GM21825 (cell line): ENCODE measurements around the gene USP22.
"Not testable (repeated sequence)": the region's sequence is repeated elsewhere in the genome, so short reads cannot be mapped to it uniquely, and the experiment has no call there.

Experiments
- ATAC-seq: cut with Tn5 transposase; IDR thresholded peaks from one replicate; pipeline ENCODE4 v1.9.1; 2021; ENCODE audit warnings: mild to moderate bottlenecking, moderate library complexity; ENCODE audit not compliant: unreplicated experiment

Gene USP22

DNA sequence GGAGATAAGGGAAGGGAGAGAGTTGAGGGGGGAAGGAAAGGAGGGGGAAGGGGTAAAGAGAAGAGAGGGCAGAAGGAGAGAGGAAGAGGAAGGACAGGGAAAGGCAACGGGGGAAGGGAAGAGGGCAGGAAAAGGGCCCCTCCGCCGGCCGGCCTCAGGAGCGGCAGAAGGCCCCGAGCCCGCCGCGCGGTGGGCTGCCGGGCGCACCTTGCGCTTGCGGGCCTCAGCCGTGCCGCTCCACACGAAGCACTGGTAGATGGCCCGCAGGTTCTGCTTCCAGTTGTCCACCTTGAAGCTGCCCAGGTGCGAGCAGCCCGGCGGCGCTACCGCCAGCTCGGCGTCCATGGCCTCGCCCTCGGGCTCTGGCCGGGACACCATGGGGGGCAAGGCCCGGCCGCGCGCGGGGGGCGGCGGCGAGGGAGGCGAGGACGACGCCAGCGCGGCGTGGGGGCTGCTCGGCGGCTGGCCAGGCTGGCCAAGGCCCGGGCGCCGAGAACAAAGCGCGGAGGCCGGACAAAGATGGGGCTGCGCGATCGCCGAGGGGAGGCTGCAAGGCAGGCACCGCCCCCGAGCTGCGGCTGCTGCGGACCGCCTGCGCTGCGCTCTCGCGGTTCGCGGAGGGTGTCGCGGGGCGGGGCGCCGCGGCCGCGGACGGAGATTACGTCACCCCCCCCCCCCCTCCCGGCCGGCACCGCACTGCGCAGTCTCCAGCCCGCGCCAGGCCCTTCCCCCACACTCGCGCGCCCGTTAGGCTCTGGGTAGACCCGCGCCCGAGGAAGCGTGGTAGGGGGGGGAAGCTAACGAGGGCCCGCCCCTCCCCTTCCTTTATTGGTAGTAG lies at the start of gene USP22:
USP22 (minus strand) TSS at position 554 of the 838 bp plus-strand sequence; CDS start at position 378, 176 bp downstream.
- ATAC-seq = peak; percentile 53

DNA sequence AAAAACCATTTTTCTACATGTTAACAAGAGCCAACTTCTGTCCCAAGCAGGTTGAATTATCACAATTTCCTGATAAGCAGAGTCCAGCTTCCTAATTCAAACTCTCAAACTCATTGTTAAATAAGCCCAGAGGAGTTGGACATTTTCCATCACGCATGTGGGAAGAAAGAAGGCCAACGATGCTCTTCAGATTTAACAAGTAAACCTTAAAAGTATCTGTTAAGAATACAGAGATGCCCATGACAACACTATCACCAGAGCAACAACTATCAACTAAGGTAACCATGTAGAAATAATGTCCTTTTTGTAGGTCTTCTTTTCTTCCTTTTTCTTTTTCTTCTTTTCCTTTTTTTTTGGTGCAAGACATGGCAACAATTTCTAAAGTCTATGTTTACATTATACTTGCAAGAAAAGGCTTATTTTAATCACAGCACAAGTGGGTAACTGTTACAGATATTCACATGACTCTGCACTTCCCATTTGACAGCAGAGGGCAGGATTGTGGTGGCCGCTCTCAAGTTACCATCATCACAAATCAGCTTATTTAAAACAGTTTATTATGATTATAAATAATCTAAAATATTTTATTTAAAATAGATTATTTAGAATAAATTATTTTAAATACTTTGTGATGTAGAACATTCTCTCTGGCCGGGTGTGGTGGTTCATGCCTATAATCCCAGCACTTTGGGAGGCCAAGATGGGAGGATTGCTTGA lies 48.2 kb upstream of the USP22 start:
- ATAC-seq = no peak

DNA sequence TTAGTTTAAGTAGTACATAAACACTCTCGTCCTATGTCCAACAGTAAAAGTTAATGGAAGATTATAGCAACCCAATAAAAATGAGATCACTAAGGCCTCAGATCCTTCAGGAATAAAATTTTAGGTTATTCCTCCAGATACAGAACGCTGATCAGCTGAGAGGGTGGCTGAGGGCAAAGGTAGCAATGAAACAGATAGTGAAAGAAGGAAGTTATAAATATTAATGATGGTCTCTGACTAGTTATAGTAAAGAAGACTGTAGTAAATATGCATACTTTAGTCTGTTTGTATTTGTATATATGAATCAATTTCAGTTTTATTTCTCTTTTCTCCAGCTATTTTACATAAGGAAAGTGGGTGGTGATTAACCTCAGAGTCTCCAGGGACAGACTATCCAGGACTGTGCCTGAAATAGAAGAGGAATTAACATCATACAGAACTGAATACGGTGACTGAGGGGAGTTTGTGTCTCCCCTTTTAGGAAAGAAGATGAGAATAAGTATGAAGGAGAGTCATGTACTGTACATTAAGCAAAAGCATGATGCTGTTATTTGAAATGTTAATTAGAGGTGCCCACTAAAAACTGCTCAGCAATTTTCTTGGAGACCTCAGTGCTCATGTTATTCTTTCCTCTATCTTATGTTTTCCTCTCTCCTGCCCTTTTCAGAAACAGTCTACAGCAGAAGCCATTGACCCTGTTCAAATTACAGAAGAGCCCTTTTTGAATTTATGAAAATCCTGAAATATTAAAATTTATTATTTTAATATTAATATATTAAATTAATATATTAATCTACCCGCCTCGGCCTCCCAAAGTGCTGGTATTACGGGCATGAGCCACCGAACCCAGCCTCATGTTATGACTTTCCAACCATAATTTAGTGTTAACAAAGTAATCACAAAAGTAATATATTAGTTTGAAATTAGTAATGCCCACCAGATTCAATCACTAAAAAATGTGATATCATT lies 47.4 kb upstream of the USP22 start:
- no peak for ATAC-seq

GRCh38 chr17:21089145-21089544 lies 46.3 kb upstream of the USP22 start:
- no peak for ATAC-seq

DNA sequence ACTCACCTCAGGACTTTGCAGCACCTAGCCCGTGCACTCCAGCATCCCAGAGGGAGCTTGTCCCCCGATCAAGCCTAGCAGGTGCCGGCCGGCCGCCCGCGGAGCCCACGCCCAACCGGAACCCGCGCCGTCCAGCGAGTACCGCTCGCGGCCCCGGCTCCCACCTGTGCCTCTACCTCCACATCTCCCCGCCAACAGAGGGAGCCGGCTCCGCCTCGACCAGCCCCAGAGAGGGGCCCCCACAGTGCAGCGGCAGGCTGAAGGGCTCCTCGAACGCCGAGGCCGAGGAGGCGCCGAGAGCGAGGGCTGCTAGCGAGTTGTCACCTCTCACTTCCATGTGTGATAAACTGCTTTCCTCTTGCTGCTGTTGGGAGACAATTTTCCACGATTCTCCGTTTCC lies 42.9 kb upstream of the USP22 start:
- ATAC-seq = no peak

DNA sequence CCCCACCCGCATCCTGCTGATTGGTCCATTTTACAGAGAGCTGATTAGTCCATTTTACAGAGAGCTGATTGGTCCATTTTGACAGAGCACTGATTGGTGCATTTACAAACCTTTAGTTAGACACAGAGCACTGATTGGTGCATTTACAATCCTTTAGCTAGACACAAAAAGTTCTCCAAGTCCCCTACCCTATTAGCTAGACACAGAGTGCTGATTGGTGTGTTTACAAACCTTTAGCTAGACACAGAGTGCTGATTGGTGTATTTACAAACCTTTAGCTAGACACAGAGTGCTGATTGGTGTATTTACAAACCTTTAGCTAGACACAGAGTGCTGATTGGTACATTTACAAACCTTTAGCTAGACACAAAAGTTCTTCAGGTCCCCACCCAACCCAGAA lies 42.5 kb upstream of the USP22 start:
- ATAC-seq = not testable (repeated sequence)

DNA sequence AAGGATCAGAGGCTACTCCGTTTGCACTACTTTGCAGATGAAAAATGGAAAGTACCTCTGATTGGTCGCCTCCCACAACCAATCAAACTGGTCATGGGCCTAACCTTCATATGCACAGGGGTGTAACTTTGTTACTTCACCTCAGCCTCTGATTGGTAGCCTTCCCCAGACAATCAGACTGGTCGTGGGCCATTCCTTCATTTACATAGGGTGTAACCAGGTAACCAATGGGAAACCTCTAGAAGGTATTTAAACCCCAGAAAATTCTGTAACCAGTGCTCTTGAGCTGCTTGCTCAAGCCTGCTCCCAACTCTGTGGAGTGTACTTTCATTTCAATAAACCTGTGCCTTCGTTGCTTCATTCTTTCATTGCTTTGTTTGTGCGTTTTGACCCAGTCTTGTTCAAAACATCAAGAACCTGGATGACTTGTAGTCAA lies 39.2 kb upstream of the USP22 start:
- no peak for ATAC-seq

GRCh38 chr17:21079196-21079595 lies 36.4 kb upstream of the USP22 start:
- ATAC-seq = no peak

DNA sequence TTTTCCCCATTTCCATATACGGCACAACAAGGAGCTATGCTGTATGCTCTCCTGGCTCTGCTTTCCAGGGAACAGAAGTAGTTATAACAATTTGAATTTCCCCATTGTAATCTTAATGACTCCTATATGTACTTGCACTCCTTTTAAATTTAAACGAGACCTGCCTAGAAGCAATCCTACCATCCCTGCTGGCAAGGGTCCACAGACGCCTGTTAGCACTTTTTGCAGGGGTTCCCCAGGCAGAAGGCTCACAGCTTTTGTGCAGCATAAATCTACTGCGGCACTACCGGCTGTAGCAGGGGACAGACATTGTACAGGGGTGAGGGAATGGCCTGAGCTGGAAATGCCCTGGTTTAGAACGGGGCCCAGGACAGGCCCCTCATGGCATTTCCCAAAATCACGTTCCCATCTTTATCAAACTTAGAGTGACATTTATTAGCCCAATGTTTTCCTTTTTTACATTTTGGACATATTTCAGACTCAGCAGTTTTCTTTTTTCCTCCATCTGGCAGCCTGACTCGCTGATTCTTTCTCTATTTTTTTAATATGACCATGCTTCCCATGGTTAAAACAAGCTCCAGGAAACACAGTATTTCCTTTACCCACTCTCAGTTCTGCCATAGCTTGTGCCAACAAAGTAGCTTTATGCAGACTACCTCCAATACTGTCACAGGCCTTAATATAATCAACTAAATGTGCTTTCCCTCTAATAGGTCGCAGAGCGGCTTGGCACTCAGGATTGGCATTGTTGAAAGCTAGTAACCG lies 35.4 kb upstream of the USP22 start:
- ATAC-seq = no peak

DNA sequence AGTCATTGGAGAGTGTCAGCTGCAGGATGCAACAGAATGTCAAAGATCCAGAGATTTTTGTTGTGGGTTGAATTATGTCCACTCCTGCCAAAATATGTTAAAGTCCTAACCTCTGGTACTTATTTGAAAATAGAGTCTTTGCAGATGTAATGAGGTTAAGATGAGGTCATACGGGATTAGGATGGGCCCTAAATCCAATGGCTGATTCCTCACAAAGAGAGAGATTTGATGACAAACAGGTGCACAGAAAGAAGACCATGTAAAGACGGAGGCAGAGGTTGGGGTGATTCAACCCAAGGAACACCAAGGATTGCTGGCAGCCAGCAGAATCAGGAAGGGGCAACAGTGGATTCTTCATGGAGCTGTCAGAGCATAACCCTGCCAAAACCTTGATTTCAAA lies 34.5 kb upstream of the USP22 start:
- ATAC-seq = no peak

GRCh38 chr17:21076242-21076641 lies 33.4 kb upstream of the USP22 start:
- ATAC-seq = no peak

- ATAC-seq = no peak
Measured at GRCh38 chr17:21075739-21076085, 32.9 kb upstream of the USP22 start.

DNA sequence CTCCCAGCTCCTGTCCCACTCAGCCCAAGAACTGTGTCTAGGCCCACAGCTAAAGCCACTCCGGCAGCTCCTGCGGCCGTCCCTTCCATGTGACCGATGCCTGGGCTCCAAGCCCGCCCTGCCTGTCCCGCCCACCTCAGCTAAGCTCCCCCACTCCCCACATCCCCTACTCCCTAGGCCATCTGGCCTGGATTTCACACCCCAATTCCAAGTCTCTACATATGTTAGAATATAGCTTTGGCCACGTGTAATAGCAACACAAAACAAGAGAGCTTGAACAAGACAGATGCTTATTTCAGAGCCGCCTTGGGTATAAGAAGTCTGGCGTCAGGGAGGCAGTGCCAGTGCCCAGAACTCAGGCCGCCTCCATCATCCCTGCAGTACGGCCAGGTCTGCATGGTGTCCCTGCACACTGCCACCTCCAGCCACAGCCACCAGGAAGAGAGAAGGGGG lies 30.0 kb upstream of the USP22 start:
- no peak for ATAC-seq

GRCh38 chr17:21066394-21066793 lies 23.6 kb upstream of the USP22 start:
- ATAC-seq = no peak

DNA sequence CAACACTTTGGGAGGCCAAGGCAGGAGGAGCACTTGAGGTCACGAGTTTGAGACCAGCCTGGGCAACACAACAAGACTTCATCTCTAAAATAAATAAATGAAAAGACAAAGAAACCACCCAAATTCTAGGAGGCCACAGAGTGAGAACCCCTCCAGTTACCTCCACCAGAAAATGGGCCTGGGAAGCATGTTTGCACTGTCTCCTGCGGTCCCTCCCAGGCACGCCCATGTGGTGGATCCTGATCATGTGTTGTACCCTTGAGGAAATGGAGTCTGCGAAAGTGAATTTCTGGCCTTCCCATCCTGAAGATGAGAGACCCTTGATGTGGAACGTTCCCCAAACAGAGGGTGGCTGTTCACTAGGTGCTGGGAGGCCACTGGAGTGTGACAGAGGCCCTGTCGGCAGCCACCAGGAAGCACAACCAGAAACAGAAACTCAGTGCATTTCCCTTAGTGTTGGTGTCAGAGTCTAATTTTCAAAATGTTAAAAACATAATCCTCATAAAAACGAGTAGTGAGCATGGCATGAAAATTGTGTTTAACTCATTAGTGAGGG lies 19.2 kb upstream of the USP22 start:
- ATAC-seq = peak; percentile 63

- no peak for ATAC-seq
Measured at GRCh38 chr17:21061158-21061835, 18.5 kb upstream of the USP22 start.

GRCh38 chr17:21059761-21060160 lies 16.9 kb upstream of the USP22 start:
- no peak for ATAC-seq

GRCh38 chr17:21058098-21058893 lies 15.5 kb upstream of the USP22 start:
- no peak for ATAC-seq

DNA sequence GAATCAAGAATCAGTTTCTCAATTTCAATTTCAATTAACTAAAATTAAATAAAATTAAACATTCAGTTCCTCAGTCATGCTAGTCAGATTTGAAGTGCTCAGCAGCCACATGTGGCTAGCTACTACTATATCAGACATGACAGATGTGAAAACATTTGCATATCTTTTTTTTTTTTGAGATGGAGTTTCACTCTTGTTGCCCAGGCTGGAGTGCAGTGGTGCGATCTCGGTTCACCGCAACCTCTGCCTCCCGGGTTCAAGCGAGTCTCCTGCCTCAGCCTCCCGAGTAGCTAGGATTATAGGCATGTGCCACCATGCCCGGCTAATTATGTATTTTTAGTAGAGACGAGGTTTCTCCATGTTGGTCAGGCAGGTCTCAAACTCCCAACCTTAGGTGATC lies 10.2 kb upstream of the USP22 start:
- ATAC-seq = peak; percentile 50
